ENCODE results near the gene TRPV3. TPM values are rescaled to one million over a fixed set of nuclear protein-coding genes. Genes with fewer than 3 reads are reported as not detected.

TRPV3 gene
- total and polyA plus RNA-seq, 2 of the 13 experiments (the other 11 are each of a cell fraction or from before 2014, with no cell fraction given) = 0.90 to 1.0 TPM

GRCh38 chr17:3546521-3546920, 11.1 kb downstream of the TRPV3 start (continued):
- TF ChIP-seq RXRB (CRISPR knock-in tag; IDR thresholded peaks at IDR 0.05; ENCODE audit: borderline replicate concordance) (peak; percentile 75), TP53 (CRISPR knock-in tag; conservative IDR thresholded peaks at IDR 0.05) (no peak), NPAS2 (CRISPR knock-in tag; IDR thresholded peaks at IDR 0.05; ENCODE audit: borderline replicate concordance) (no peak), RBFOX2 (IDR thresholded peaks at IDR 0.05; ENCODE audit: low read depth, low read length) (no peak), ZNF564 (CRISPR knock-in tag; IDR thresholded peaks at IDR 0.05) (no peak), ZNF792 (CRISPR knock-in tag; IDR thresholded peaks at IDR 0.05) (no peak), ZBTB7A (CRISPR knock-in tag; IDR thresholded peaks at IDR 0.05) (no peak), TRIM24 (CRISPR knock-in tag; IDR thresholded peaks at IDR 0.05) (no peak), GATA4 (IDR thresholded peaks at IDR 0.05; ENCODE audit: borderline replicate concordance, low read depth) (no peak), ZNF17 (CRISPR knock-in tag; IDR thresholded peaks at IDR 0.05) (no peak), ZNF784 (CRISPR knock-in tag; IDR thresholded peaks at IDR 0.05; ENCODE audit: borderline replicate concordance) (no peak)

- Histone ChIP-seq H4K20me1 (ENCODE audit: insufficient read depth, low read length) (no peaks in the 10 kb centered on the region), H3K36me3 (replicated peaks in 1 of 2; ENCODE audit: control insufficient read depth in 1 of 2, insufficient read depth in 2 of 2, low read length in 2 of 2) (no peaks in the 10 kb centered on the region), H3K79me2 (ENCODE audit: insufficient read depth, low read length) (no peaks in the 10 kb centered on the region), H3K27me3 (ENCODE audit: control insufficient read depth in 1 of 2, insufficient read depth in 2 of 2, low read length in 2 of 2) (no peaks in the 10 kb centered on the region; a peak in 1 of 5 replicates), H3K9ac (ENCODE audit: insufficient read depth, low read depth, low read length) (no peak overlapping the region), H3K27ac (ENCODE audit: extremely low read length, insufficient read depth, low read length) (no peak overlapping the region), H3K4me3 (replicated peaks in 1 of 3; ENCODE audit: insufficient read depth in 1 of 3, low read depth in 2 of 3, low read length in 3 of 3) (no peak overlapping the region), H3K9me3 (ENCODE audit: low read length) (no peaks in the 10 kb centered on the region), H2AFZ (ENCODE audit: low read length) (no peak overlapping the region), H3K4me2 (ENCODE audit: low read depth, low read length) (no peak overlapping the region), H3K4me1 (ENCODE audit: insufficient read depth, low read length) (peaks cover 47% of the 10 kb centered on the region)
- FAIRE-seq (no peak), DNase-seq (ENCODE audit: low spot score) (no peak), ATAC-seq (no peak)
- in situ Hi-C loops (cut with HindIII; ENCODE audit: extremely low pct_ligation_motif_present, low pct_unique_long_range_greater_than_20kb) = no loop called here
- ChIA-PET CTCF (ENCODE audit: low intra/inter-chr PET ratio, low total read pairs) (no interaction called here), POLR2A (interaction anchor here (1.1 to 1.9 kb wide), 2 partner anchors 14 to 15 kb away, joined by 3 to 7 read pairs; no protein-coding TSS in a partner anchor)
- intact Hi-C loops (cut with micrococcal nuclease; ENCODE audit: unreplicated experiment) = no loop called here
- WGBS (ENCODE audit: low lambda C conversion rate) = 37% methylated on average over 8 of the region's 9 CpGs
- TF ChIP-seq CENPT (CRISPR knock-in tag; IDR thresholded peaks at IDR 0.05; ENCODE audit: low read depth) (no peak), THYN1 (CRISPR knock-in tag; IDR thresholded peaks at IDR 0.05; ENCODE audit: borderline replicate concordance, low read depth) (no peak), SMARCE1 (IDR thresholded peaks at IDR 0.05; ENCODE audit: borderline replicate concordance) (no peak), IKZF1 (IDR thresholded peaks at IDR 0.05) (no peak), ZNF136 (CRISPR knock-in tag; IDR thresholded peaks at IDR 0.05; ENCODE audit: low read depth) (no peak), ADNP (CRISPR knock-in tag; IDR thresholded peaks at IDR 0.05) (no peak), RNF219 (CRISPR knock-in tag; IDR thresholded peaks at IDR 0.05) (no peak), PITX1 (CRISPR knock-in tag; IDR thresholded peaks at IDR 0.05) (no peak), MEIS1 (CRISPR knock-in tag; IDR thresholded peaks at IDR 0.05; ENCODE audit: borderline replicate concordance) (no peak), SP1 (IDR thresholded peaks at IDR 0.05) (no peak), SP1 (CRISPR knock-in tag; IDR thresholded peaks at IDR 0.05) (no peak), NFIC (IDR thresholded peaks at IDR 0.05; ENCODE audit: low read length) (no peak), ATF1 (CRISPR knock-in tag; IDR thresholded peaks at IDR 0.05) (no peak), ZNF431 (CRISPR knock-in tag; IDR thresholded peaks at IDR 0.05; ENCODE audit: borderline replicate concordance, low read depth) (no peak)
- BruUV-seq (replicated peaks) = no TSS peak
Measured at GRCh38 chr17:3545151-3545550, 12.5 kb downstream of the TRPV3 start.
